GM19099 (cell line): ENCODE results near the gene NFYC.

Source experiments
- POLR2A ChIP-seq: IDR thresholded peaks from 3 replicates; pipeline ENCODE4 v1.6.1; 2011; ENCODE audit warnings: low read depth; ENCODE audit not compliant: insufficient read length; ENCODE audit errors: extremely low read depth

NFYC gene

DNA sequence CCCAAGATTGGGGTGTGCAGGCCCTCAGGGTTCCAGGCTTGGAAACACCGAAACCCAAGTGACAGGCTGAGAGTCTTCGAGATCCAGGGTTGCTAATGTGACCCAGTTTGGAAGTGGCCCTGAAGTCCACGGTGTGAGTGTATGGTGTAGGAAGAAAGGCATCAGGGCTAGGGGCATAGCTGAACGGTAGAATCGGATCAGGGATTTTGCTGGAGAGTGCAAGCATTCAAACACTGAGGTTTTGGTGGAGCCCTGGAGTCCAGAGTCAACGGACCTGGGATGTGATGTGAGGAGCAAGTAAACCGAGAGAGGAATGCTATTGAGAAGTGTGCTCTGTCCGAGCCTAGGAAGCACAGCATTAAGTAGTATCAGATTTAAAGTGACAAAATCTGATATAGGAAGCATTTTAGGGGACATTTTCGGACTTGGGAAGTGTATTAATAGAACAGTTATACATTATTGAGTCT, 958 bp downstream of the NFYC start:
- no peak for TF ChIP-seq POLR2A

- no peak for TF ChIP-seq POLR2A
Observed at GRCh38 chr1:40693425-40693824, 1.9 kb downstream of the NFYC start.

- TF ChIP-seq POLR2A, result no peak
Observed at GRCh38 chr1:40694353-40694874, 2.9 kb downstream of the NFYC start.

- TF ChIP-seq POLR2A, result no peak
Observed at GRCh38 chr1:40696294-40696693, 4.8 kb downstream of the NFYC start.

- TF ChIP-seq POLR2A, result no peak
Observed at GRCh38 chr1:40697436-40697835, 5.9 kb downstream of the NFYC start.

DNA sequence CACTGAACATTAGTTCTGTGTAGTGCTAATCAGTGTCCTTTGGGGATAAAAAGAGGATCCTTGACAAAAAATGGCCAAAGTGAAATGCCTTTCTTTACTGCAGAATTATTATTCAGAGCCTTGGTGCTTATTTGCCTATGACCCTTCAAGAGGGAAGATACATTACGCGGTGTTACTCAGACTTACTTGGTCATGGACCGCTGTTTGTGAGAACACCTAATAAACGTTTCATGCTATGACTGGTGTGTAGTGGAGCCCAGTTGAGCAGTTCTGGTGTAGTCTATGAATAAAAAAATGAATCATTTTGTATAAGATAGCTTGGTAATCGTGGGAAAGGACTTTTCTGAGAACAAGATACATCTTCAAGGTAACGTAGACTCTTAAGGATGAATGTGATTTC, 8.3 kb downstream of the NFYC start:
- no peak for TF ChIP-seq POLR2A

DNA sequence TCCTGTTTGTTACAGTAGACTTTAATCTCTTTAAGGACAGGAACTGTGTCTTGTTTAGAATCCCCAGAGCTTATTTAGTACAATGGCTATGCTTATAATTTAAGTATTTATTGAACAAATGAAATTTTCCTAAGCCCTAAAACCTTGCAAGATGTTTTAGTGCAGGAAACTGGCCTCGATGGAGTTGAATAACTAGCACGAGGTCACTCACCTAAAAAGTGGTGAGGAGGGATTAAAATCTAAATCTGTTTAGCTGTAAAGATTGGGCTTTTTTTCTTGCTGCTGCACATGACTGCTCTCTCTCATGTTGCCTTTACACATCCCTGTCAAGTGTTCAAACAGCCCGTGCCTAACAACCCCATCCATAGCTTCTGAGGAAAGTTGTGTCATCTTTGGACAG, 10.2 kb downstream of the NFYC start:
- TF ChIP-seq POLR2A, result no peak

DNA sequence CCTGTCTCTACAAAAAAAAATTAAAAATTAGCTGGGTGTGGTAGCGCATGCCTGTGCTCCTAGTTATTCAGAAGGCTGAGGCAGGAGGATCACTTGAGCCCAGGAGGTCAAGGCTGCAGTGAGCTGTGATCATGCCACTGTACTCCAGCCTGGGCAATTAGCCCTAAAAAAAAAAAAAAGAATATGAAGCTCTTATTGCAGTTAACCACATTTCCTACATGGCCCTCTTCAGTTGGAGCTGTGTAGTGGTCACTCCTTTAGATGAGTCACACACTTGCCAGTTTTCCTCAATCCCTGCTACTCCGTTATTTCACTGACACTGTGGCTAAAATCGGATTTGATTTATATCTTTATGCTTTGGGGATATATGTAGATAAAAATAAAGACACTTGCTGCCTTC, 11.8 kb downstream of the NFYC start:
- TF ChIP-seq POLR2A, result no peak

- no peak for TF ChIP-seq POLR2A
Observed at GRCh38 chr1:40704817-40705733, 13.6 kb downstream of the NFYC start.

DNA sequence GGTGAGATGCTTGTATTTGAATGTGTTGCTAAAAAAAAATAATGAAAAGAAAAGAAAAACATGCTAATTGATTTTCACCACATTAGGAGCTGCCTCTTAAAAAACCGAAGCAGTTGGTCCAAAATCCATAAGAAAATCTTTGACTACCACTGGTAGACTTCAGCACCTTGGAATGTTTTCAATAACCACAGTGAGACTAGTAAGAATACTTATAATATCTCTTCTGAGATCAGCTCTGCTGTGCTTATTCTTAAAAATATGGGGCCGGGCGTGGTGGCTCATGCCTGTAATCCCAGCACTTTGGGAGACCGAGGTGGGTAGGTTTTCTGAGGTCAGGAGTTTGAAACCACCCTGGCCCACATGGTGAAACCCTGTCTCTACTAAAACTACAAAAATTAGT, 15.1 kb downstream of the NFYC start:
- no peak for TF ChIP-seq POLR2A

GRCh38 chr1:40708750-40709099, 17.2 kb downstream of the NFYC start:
- no peak for TF ChIP-seq POLR2A

- peak; percentile 64 for TF ChIP-seq POLR2A
Observed at GRCh38 chr1:40709100-40709801, 17.7 kb downstream of the NFYC start.

DNA sequence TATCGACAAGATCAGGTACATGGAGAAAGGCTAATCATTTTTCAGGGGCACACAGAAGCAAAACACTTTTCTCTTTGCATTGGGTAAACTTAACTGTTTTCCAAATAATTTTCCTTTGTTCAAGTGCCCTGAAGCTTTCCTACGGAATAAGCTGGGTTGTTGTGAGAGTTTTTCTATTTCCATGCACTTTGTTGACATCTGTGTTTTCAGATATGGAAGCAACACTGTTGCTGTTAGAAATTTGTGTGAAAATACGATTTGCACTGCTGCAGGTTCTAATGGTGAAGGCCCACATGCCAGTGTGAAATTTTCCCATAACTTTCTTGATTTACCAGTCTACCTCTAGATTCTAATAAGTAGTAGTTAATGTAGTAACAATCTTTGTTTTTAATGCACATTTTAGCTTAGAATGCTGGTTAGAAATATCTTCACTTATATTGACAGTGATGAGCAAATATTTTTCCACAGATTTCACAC, 18.3 kb downstream of the NFYC start:
- no peak for TF ChIP-seq POLR2A

DNA sequence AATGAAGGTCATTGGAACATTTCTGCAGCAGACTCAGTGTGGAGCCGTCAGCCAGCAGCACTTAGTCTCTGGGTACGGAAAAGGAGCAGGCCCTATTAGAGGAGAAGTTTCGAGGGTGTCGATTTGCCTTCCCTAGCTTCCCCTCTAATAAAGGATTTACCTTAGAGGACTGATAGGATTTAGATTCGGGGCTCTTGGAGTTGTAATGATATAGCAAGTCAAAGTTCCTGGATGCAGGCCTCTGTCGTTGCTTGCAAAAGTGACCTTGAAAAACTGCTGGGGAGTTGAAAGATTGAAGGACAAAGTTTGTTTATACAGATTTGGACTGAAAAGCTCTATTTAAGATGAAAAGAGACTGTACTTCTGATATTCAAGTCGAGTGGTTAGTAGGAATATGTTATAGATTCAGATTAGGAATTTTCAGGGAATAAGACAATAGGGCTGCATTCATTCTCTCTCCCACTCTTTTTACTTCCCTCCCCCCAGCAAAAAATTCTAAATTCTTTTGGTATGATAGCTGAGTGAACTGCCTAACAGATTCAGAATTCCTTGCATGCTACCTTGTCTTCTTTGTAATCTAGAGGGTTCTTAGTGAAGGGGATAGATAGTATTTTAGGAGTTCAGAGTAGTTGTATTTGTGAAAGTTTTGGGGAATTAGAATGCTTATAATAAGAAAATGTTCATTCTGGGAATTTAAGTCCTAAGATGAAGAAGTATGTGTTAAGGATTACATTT, 19.2 kb downstream of the NFYC start:
- TF ChIP-seq POLR2A, result no peak

- no peak for TF ChIP-seq POLR2A
Observed at GRCh38 chr1:40711465-40712404, 20.2 kb downstream of the NFYC start.
